Measurements from ENCODE around the gene DCAF15. TPM values are rescaled to one million over a fixed set of nuclear protein-coding genes. Genes with fewer than 3 reads are reported as not detected.

The DCAF15 gene
- total and polyA plus RNA-seq, 4 donors = 8.8 to 41.4 (median 23.5) TPM

GRCh38 chr19:13981021-13981420, 28.7 kb downstream of the DCAF15 start:
- intact Hi-C loops (cut with DNase I) = no loop called here
- ATAC-seq (ENCODE audit: low FRiP score) = no peak

GRCh38 chr19:13981467-13981866, 29.2 kb downstream of the DCAF15 start:
- 89% methylated on average over 9 of the region's 9 CpGs for WGBS, 2 donors
- DNase-seq (no peak), ATAC-seq (ENCODE audit: low FRiP score) (no peak)
- intact Hi-C loops (cut with DNase I) = no loop called here
- peaks cover 0 to 3% of the 10 kb centered on the region in 2 donors for H3K36me3 ChIP-seq (ENCODE audit: control insufficient read depth in 1 of 2, insufficient read depth in 2 of 2, low read length in 1 of 2)
- no peak overlapping the region for H3K27ac ChIP-seq (ENCODE audit: low read depth in 1 of 2, low read length in 2 of 2)
- no peaks in the 10 kb centered on the region for H3K4me1 ChIP-seq (ENCODE audit: control insufficient read depth in 1 of 2, insufficient read depth in 2 of 2, low read length in 2 of 2)
- no peaks in the 10 kb centered on the region for H3K27me3 ChIP-seq (ENCODE audit: control insufficient read depth in 1 of 2, insufficient read depth in 2 of 2, low read length in 1 of 2)
- no peaks in the 10 kb centered on the region for H3K9me3 ChIP-seq (ENCODE audit: control insufficient read depth, low read length)
- H3K4me3 ChIP-seq (ENCODE audit: low read length in 2 of 2) = no peak overlapping the region

More at GRCh38 chr19:13981021-13981420, 28.7 kb downstream of the DCAF15 start:
- no peaks in the 10 kb centered on the region for H3K27me3 ChIP-seq (ENCODE audit: control insufficient read depth in 1 of 2, insufficient read depth in 2 of 2, low read length in 1 of 2)
- 93 to 96% methylated on average over 5 of the region's 5 CpGs for WGBS, 2 donors
- no peak overlapping the region for H3K27ac ChIP-seq (ENCODE audit: low read depth in 1 of 2, low read length in 2 of 2)
- H3K36me3 ChIP-seq (ENCODE audit: control insufficient read depth in 1 of 2, insufficient read depth in 2 of 2, low read length in 1 of 2) = peaks cover 0 to 3% of the 10 kb centered on the region in 2 donors
- no peaks in the 10 kb centered on the region for H3K4me1 ChIP-seq (ENCODE audit: control insufficient read depth in 1 of 2, insufficient read depth in 2 of 2, low read length in 2 of 2)
- H3K4me3 ChIP-seq (ENCODE audit: low read length in 2 of 2) = no peak overlapping the region
- DNase-seq = no peak
- no peaks in the 10 kb centered on the region for H3K9me3 ChIP-seq (ENCODE audit: control insufficient read depth, low read length)

- no peaks in the 10 kb centered on the region for H3K4me1 ChIP-seq (ENCODE audit: control insufficient read depth in 1 of 2, insufficient read depth in 2 of 2, low read length in 2 of 2)
- 95 to 96% methylated on average over 17 of the region's 17 CpGs for WGBS, 2 donors
- no peaks in the 10 kb centered on the region for H3K27me3 ChIP-seq (ENCODE audit: control insufficient read depth in 1 of 2, insufficient read depth in 2 of 2, low read length in 1 of 2)
- DNase-seq (no peak), ATAC-seq (ENCODE audit: low FRiP score) (no peak)
- H3K9me3 ChIP-seq (ENCODE audit: control insufficient read depth, low read length) = no peaks in the 10 kb centered on the region
- no peak overlapping the region for H3K4me3 ChIP-seq (ENCODE audit: low read length in 2 of 2)
- H3K36me3 ChIP-seq (ENCODE audit: control insufficient read depth in 1 of 2, insufficient read depth in 2 of 2, low read length in 1 of 2) = peaks cover 0 to 3% of the 10 kb centered on the region in 2 donors
- H3K27ac ChIP-seq (ENCODE audit: low read depth in 1 of 2, low read length in 2 of 2) = no peak overlapping the region
- intact Hi-C loops (cut with DNase I) = no loop called here
Observed at GRCh38 chr19:13981988-13982501, 29.7 kb downstream of the DCAF15 start.

- 97 to 98% methylated on average over 9 of the region's 9 CpGs for WGBS, 2 donors
- intact Hi-C loops (cut with DNase I) = no loop called here
- H3K27ac ChIP-seq (ENCODE audit: low read depth in 1 of 2, low read length in 2 of 2) = no peak overlapping the region
- no peaks in the 10 kb centered on the region for H3K4me1 ChIP-seq (ENCODE audit: control insufficient read depth in 1 of 2, insufficient read depth in 2 of 2, low read length in 2 of 2)
- H3K4me3 ChIP-seq (ENCODE audit: low read length in 2 of 2) = no peak overlapping the region
- H3K27me3 ChIP-seq (ENCODE audit: control insufficient read depth in 1 of 2, insufficient read depth in 2 of 2, low read length in 1 of 2) = no peaks in the 10 kb centered on the region
- ATAC-seq (ENCODE audit: low FRiP score) = no peak
- no peaks in the 10 kb centered on the region for H3K9me3 ChIP-seq (ENCODE audit: control insufficient read depth, low read length)
- H3K36me3 ChIP-seq (ENCODE audit: control insufficient read depth in 1 of 2, insufficient read depth in 2 of 2, low read length in 1 of 2) = peaks cover 0 to 3% of the 10 kb centered on the region in 2 donors
- no peak for DNase-seq
Observed at GRCh38 chr19:13982773-13983172, 30.5 kb downstream of the DCAF15 start.

- 87 to 91% methylated on average over 17 to 21 of the region's 21 CpGs for WGBS, 2 donors
- no peak for ATAC-seq (ENCODE audit: low FRiP score)
- intact Hi-C loops (cut with DNase I) = no loop called here
- Histone ChIP-seq H3K9me3 (ENCODE audit: control insufficient read depth, low read length) (no peaks in the 10 kb centered on the region), H3K36me3 (ENCODE audit: control insufficient read depth in 1 of 2, insufficient read depth in 2 of 2, low read length in 1 of 2) (peaks cover 0 to 3% of the 10 kb centered on the region in 2 donors), H3K27me3 (ENCODE audit: control insufficient read depth in 1 of 2, insufficient read depth in 2 of 2, low read length in 1 of 2) (no peaks in the 10 kb centered on the region), H3K27ac (ENCODE audit: low read depth in 1 of 2, low read length in 2 of 2) (no peak overlapping the region), H3K4me3 (ENCODE audit: low read length in 2 of 2) (no peak overlapping the region), H3K4me1 (ENCODE audit: control insufficient read depth in 1 of 2, insufficient read depth in 2 of 2, low read length in 2 of 2) (no peaks in the 10 kb centered on the region)
- DNase-seq = peak in 1 of 2 donors; percentile 73
Observed at GRCh38 chr19:13983213-13983889, 31.0 kb downstream of the DCAF15 start.

- H3K4me1 ChIP-seq (ENCODE audit: control insufficient read depth in 1 of 2, insufficient read depth in 2 of 2, low read length in 2 of 2) = no peaks in the 10 kb centered on the region
- ATAC-seq (ENCODE audit: low FRiP score) (no peak), DNase-seq (no peak)
- H3K36me3 ChIP-seq (ENCODE audit: control insufficient read depth in 1 of 2, insufficient read depth in 2 of 2, low read length in 1 of 2) = peaks cover 0 to 3% of the 10 kb centered on the region in 2 donors
- no peak overlapping the region for H3K27ac ChIP-seq (ENCODE audit: low read depth in 1 of 2, low read length in 2 of 2)
- intact Hi-C loops (cut with DNase I) = no loop called here
- H3K4me3 ChIP-seq (ENCODE audit: low read length in 2 of 2) = no peak overlapping the region
- 68 to 74% methylated on average over 12 to 15 of the region's 15 CpGs for WGBS, 2 donors
- no peaks in the 10 kb centered on the region for H3K9me3 ChIP-seq (ENCODE audit: control insufficient read depth, low read length)
- no peaks in the 10 kb centered on the region for H3K27me3 ChIP-seq (ENCODE audit: control insufficient read depth in 1 of 2, insufficient read depth in 2 of 2, low read length in 1 of 2)
Observed at GRCh38 chr19:13984186-13984585, 31.9 kb downstream of the DCAF15 start.

- H3K9me3 ChIP-seq (ENCODE audit: control insufficient read depth, low read length) = no peaks in the 10 kb centered on the region
- DNase-seq = no peak
- no peak overlapping the region for H3K4me3 ChIP-seq (ENCODE audit: low read length in 2 of 2)
- no peak overlapping the region for H3K27ac ChIP-seq (ENCODE audit: low read depth in 1 of 2, low read length in 2 of 2)
- no peaks in the 10 kb centered on the region for H3K4me1 ChIP-seq (ENCODE audit: control insufficient read depth in 1 of 2, insufficient read depth in 2 of 2, low read length in 2 of 2)
- 90 to 93% methylated on average over 25 of the region's 25 CpGs for WGBS, 2 donors
- ATAC-seq (ENCODE audit: low FRiP score) = no peak
- intact Hi-C loops (cut with DNase I) = no loop called here
- peaks cover 0 to 3% of the 10 kb centered on the region in 2 donors for H3K36me3 ChIP-seq (ENCODE audit: control insufficient read depth in 1 of 2, insufficient read depth in 2 of 2, low read length in 1 of 2)
- H3K27me3 ChIP-seq (ENCODE audit: control insufficient read depth in 1 of 2, insufficient read depth in 2 of 2, low read length in 1 of 2) = no peaks in the 10 kb centered on the region
Observed at GRCh38 chr19:13984875-13985741, 32.8 kb downstream of the DCAF15 start.

GRCh38 chr19:13985771-13986347, 33.5 kb downstream of the DCAF15 start:
- H3K4me3 ChIP-seq (ENCODE audit: low read length in 2 of 2) = no peak overlapping the region
- H3K9me3 ChIP-seq (ENCODE audit: control insufficient read depth, low read length) = no peaks in the 10 kb centered on the region
- intact Hi-C loops (cut with DNase I) = no loop called here
- no peaks in the 10 kb centered on the region for H3K27me3 ChIP-seq (ENCODE audit: control insufficient read depth in 1 of 2, insufficient read depth in 2 of 2, low read length in 1 of 2)
- WGBS, 2 donors = 86 to 89% methylated on average over 10 of the region's 10 CpGs
- no peak overlapping the region for H3K27ac ChIP-seq (ENCODE audit: low read depth in 1 of 2, low read length in 2 of 2)
- H3K36me3 ChIP-seq (ENCODE audit: control insufficient read depth in 1 of 2, insufficient read depth in 2 of 2, low read length in 1 of 2) = peaks cover 0 to 3% of the 10 kb centered on the region in 2 donors
- ATAC-seq (ENCODE audit: low FRiP score) = no peak
- H3K4me1 ChIP-seq (ENCODE audit: control insufficient read depth in 1 of 2, insufficient read depth in 2 of 2, low read length in 2 of 2) = no peaks in the 10 kb centered on the region
- DNase-seq = no peak

Data from aorta (tissue), 5 donors.